HG03025 (cell line): ENCODE results near the gene HRCT1.
"Not testable (repeated sequence)": the region's sequence is repeated elsewhere in the genome, so short reads cannot be mapped to it uniquely, and the experiment has no call there.

Source experiments
- ATAC-seq: cut with Tn5 transposase; IDR thresholded peaks from one replicate; pipeline ENCODE4 v1.9.1; 2021; ENCODE audit warnings: mild to moderate bottlenecking, moderate library complexity; ENCODE audit not compliant: unreplicated experiment, low FRiP score

The HRCT1 gene

DNA sequence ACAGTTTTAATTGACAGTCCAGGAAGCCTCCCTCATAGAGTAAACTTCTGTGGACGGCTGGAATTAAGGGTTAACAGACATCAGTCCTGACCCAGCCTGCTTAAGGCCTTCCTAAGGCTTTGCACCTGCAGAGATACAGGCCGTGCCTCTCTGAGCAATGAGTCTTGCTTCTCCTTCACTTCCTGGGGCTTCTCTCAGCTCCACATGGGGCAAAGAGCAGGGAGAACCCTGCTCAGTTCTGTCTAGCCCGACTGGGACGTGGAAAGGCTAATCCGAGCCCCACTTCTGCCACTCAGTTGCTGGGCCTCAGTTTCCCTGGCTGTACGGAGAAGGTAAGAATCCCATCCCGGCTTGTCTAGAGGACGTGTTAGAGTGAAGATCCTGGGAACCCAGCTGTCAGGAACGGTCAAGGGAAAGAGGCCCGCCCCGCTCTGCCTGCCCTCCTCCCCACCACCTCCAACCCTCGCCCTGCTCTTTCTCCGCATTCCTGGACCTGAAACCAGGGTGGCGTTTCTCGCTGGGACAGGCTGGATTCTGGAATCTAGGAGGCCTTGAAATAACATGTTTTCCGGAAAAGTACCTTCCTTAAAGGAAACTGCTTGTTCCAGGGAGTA, 9.8 kb downstream of the HRCT1 start:
- no peak for ATAC-seq

DNA sequence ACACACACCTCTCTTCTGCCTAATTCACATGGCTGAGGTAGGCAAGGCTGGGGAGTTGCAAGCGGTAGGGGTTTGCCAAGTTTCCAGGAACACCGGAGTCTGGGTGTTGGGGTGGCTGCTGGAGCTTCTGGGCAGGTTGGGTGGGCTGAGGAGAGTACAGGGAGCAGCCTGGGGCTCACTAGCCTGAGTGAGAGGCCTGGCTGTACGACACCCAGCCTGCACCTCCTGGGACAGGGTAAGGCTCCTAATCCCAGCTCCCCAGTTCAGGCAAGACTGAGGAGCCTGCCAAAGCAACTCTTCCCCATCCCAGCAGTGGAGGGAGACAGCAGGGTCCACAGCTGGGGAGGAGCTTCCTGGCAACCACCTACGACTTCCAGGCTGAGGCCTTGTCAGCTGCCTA, 11.3 kb downstream of the HRCT1 start:
- ATAC-seq, result no peak

DNA sequence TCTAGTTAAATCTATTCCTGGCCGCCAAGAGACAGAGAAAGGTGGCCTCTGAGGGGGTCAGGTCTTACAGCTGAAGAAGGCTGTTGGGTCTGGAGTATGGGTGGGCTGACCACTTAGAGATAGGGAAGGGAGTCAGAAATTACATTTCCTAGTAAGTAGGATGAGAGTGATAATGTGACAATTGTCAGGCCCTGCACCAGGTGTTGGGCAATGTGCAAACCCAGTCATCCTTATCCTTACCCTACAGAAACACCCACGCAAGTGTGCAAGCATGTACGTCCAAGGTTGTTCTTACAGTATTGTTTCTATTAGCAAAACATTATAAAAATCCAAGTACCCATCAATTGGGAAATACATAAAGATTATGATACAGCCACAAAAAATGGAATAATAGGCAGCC, 12.8 kb downstream of the HRCT1 start:
- ATAC-seq, result no peak

DNA sequence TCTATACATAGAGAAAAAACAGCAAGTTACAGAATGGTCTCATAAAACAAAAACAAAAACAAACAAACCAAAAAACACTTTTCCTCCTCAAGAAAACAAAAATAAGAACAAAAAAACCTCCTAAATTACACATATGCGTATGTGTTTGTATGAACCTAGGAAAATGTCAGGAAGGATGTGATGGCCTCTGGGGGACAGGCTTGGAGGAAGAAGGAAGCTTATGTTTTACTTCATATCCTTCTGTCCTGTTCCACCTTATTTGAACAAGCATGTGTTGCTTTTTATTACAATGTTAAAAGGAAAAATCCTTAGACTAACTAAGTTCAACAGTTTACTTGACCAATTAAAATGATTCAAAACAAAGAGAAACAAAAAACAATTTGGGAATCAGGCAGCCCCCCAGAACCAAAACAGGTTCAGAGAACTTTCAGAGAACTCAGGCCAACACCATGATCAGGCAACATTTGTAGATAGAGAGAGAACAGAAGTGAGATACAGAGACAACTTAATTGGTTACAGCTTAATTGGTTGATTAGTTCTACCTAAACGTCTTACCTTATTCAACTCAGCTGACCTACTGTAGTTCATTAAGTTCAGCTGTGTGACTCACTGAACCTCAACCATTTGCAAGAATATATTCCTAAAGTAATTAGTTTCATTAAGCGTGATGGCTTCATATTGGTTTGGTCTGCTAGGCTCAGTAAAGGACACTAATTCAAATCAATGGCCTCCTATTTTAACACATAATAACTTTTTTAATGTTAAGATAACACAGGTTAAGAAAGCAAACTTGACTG, 13.4 kb downstream of the HRCT1 start:
- no peak for ATAC-seq

DNA sequence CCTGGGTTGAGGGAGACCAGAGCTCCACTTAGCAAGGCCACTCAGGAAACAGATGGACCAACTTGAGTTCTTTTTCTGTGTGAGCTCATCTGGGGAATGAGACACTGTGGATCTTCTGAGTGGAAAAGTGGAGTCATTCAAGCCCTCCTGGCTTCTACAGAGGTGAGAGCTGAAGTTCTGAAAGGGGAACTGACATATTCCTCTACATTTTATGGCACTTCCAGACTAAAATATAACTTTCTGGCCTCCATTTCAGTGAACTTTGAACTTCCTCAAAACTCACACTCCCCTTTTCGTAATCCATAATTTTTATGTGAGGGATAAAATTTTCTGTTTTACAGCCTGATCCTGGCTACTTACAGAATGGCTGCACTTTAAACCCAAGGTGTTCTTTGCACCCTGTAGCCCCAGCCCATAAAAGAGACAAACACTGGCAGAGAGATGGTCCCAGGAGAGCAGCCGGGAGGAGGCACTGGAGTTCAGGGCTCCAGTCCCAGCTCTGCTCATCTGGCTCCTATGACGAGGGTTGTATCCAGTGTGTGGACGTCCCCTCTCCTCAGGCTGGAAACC, 14.1 kb downstream of the HRCT1 start:
- ATAC-seq, result no peak

DNA sequence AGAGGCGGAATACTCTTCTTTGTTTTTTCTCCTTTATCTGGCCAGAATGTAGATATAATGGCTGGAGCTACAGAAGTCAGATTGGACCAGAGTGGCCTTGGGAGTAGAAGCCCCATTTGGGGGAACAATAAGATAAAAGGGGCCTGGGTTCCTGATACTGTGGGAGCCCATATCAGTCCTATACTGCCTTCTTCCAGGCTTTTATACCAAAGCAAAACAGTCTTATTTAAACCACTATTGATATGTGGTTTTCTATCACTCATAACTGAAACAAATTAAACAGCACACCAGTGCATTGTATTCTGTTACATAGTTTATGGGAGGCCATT, 17.6 kb downstream of the HRCT1 start:
- ATAC-seq, result no peak

DNA sequence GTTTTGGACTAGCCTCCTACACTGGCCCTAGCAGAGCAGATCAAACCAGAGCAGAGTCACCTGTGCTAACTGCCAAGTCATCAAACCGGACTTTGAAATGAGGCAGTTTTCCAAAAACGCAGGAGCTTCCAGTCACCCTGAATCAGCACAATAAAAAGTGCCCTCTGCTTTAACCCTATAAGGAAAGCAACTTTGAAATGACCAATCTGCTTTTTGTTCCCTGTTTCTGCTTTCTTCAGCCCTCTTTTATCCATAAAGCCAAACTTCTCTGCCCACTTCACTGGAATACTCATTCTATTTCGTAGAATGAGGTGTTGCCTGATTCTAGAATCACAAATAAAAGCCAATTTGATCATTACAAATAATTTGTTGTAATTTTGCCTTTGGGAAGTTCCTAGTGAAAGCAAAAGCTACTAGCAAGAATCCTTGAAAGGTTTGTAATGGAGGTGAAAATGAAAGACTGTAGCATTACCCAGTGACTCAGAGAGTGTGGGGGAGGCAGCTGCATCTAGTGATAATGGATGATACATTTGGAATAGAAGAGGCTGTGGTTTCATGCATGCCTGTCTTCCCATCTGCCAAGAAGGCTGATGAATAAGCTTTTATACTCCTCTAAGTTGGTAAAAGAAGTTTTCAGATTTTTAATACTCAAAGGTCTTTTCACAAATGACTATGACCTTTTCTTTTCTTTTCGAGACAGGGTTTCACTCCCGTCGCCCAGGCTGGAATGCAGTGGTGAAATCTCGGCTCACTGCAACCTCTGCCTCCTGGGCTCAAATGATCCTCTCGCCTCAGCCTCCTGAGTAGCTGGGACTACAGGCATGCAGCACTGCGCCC, 18.1 kb downstream of the HRCT1 start:
- no peak for ATAC-seq

DNA sequence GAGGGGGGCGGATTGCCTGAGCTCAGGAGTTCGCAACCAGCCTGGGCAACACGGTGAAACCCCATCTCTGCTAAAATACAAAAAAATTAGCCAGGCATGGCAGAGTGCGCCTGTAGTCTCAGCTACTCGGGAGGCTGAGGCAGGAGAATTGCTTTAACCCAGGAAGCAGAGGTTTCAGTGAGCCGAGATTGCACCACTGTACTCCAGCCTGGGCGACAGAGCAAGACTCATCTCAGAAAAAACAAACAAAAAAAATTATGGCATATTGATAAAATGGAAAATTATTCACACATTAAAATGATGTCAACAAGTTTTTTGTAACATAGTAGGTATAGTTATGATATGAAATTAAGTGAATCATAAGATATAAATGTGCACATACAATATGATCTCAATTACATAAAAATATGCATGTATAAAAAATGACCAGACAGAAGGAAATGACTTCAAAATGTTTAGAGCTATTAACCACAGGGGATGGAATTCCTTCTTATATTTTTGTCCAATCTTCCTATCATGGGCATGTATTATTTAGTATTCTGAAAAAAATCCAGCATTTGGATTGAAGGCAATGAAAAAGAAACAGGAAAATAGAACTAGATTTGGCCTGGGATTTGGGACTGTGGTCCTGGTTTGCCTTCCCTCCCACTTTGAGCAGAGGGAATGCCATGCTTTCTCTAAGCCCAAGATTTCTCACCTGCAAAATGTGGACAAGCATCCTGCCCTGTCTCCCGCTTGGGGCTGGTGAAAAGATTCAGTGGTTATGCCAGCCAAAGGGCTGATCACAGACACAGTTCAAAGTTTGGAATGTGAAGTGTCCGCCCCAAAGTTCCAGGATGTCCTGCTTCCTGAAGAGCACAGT, 22.8 kb downstream of the HRCT1 start:
- ATAC-seq, result no peak

DNA sequence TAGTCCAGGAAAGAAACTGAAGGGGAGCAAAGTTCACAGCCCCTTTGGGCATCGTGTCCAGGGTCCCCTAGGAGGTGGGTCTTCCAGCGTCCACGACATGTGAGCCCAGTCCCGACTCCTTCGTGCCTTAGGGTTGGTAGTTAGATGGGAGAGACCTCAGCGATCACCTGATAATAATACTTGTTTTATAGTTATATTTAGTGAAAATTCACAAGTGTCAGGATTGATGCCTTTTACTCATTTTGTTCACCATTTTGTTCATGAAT, 23.4 kb downstream of the HRCT1 start:
- ATAC-seq, result no peak

DNA sequence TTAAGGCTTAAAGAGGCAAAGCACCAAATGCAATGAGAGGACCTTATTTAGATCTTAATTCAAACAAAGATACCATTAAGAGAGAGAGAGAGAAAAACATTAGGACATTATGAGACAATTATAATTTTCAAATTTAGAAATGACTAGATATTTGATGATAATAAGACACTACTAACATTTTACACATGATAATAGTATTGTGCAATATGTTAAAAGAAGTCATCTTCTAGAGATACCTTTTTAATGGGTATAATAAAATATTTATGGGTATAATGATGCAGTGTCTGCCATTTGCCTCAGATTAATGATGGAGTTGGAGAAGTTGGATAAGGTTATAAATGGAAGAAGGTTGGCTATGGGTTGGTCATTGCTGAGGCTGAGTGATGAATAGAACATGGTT, 24.5 kb downstream of the HRCT1 start:
- no peak for ATAC-seq

DNA sequence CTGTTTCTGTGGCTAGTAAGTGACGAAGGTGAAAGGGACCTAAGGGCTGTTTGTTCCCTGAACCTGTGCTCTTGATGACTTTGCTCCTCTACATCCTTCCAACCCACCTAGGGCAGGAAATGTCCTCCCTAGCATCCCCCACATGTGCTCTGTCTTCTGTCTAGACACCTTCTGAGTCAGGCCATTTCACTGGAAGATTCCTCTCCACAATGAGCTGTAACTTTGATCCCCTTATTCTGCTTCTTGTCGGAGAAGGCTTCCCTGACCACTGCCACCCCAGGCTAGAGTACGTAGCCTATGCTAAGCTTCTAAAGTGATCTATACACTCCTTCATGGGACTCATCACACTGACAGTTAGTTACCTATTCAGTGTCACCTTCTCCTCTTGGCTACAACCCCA, 25.0 kb downstream of the HRCT1 start:
- ATAC-seq, result no peak

DNA sequence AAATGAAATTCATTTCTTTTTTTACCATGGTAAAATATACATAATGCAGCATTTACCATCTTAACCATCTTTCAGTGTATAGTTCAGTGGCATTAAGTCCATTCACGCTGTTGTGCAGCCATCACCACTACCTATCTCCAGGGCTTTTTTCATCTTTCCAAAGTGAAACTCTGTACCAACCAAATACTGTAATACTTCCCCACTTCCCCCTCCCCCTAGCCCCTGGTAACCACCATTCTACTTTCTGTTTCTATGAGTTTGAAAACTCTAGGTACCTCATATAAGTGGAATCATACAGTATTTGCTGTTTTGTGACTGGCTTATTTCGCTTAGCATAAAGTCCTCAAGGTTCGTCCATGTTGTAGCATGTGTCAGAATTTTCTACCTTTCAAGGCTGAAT, 26.7 kb downstream of the HRCT1 start:
- ATAC-seq, result no peak

DNA sequence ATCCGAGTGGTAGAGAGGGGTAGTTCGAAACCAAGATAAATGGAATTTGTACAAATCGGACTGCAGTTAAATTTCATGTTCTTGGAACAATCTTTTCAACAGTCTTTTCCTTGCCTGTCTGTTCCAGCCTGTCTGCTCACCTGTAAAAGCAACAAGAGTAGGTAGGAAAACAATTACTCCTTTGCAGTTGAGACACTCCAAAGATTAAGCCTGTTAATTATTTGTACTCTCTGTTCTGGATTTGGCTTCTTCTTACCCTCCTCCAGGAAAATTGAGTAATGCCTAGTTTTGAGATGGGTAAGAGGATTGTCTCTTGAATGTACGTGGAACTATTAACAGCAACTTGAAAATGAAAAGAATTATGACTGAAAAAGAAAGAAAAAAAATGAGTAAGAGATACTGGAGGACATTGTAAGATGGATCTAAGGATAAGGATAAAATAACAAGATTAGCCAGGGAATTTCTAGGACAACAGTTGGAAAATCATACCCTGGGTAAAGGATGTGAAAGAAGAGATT, 27.6 kb downstream of the HRCT1 start:
- ATAC-seq, result no peak

DNA sequence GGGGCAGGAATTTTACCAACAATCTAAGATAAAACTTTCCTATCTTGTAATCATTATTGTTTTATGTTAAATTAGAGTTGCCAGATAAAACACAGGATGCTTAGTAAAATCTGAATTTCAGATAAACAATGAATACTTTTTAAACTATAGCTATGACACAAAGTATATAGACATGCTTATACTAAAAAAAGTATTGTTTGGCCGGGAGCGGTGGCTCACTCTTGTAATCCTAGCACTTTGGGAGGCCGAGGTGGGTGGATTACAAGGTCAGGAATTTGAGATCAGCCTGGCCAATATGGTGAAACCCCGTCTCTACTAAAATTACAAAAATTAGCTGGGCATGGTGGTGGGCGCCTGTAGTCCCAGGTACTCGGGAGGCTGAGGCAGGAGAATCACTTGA, 28.1 kb downstream of the HRCT1 start:
- not testable (repeated sequence) for ATAC-seq

DNA sequence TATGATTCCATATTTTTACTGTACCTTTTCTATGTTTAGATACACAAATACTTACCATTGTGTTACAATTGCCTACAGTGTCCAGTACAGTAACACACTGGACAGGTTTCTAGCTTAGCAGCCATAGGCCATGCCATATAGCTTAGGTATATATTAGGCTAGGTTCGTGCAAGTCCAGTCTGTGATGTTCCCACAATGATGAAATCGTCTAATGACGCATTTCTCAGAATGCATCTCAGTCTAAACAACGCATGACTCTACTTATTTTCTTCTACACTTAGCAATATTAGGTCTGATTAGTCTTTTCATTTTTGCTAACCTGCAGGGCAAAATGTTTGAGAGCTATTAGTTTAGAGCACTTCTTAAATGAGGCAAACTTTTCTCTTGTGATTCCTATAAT, 29.3 kb downstream of the HRCT1 start:
- ATAC-seq, result no peak

DNA sequence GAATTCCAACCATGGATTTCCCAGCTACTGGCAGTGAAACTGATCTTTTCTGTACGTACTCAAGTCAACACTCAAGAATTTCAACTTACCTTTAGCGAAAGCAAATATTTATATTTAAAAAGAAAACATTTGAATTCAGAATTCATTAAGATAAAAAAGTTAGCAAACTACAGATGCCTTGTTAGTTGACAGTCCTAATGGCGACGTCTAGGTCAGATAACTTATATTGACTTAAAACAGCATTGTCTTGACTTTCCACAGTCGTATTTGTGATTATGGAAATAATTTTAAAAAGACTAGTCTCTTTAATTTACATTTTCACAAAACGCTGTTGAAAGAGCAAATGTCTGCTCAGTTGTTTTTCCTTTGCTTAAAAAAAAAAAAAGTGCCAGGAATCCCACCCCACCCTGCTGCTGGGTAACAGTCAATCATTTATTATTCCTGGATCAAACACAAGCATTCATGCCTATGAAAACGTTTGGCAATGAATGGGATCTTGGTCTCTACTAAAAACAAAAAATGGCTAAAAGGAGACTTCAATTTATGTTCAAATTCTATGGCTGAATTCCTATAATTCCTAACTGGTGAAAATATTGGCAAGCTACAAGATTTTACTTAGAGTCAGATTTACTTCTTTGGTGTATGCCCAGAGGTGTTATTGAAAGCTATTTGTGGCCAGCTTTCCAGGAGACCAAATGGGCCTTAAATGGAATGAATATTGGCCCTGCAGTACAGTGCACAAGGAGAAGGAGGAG, 29.9 kb downstream of the HRCT1 start:
- no peak for ATAC-seq

DNA sequence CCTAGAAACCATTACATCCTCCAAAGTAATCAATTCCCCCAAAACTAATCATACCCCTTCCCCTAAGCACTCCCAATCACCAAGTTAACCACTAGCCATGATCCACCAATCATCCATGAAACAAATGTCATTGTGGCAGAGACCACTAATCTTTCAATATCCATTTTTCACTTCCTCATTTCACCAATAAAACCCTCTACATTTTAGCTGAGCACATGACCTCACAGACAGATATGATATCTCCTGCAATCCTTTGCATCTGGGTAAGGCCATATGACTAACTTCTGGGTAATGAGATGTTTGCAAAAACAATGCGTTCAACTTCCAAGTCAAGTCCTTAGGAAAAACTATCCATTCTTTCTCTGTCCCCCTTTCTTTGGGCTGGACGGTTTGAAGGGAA, 31.2 kb downstream of the HRCT1 start:
- ATAC-seq, result no peak

DNA sequence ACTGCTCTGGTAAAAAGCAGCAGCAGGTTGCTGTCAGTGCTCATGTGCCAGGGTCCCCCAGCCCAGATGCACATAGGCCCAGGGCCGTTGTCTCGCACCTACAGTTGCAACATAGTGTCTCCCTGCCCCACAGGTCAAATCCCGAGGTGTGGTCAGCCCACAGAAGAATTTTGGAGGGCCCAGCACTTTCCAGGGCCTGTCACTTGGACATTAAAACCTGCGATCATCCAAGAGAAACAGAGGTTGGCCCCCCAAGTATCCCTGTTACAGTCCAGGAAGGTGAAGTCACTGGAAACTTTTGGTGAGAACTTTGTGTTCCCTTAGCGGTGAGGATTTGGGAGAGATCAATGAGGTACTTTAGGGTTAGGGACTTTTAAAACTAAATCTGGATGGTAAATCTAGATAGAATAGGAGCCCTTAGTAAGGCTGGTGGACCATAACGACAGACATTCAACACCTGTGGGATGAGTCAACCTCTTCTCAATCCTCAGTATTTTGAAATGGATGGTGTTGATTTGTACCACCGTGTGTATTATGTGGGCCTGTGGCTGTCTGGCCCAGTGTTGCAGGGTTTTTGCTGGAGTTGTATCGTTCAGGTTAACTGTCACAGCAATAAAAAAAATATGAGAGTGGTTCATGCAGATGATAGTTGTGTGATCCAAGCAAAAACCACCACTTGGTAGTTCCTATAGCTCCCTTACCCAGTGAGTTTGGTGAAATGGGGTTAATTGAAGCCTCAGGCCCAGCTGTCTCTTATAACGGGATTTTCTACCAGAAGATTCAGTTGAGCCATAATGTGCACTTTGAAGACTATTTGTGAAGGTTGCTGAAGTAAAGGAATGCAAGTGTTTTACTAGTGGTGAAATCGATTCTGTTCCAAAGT, 32.7 kb downstream of the HRCT1 start:
- ATAC-seq, result no peak
